PFSK-1 (cell line): ENCODE measurements around the gene ABCC1.

Experiments
- FOXP2 ChIP-seq: optimal IDR thresholded peaks from 2 replicates; pipeline ENCODE3; 2011; ENCODE audit warnings: borderline replicate concordance, control low read depth, inconsistent platforms; ENCODE audit not compliant: insufficient read depth; ENCODE audit errors: extremely low read length, extremely low read depth
- POLR2AphosphoS5 ChIP-seq: IDR thresholded peaks from 2 replicates; pipeline ENCODE4 v1.6.1; 2012; ENCODE audit warnings: low read depth, mild to moderate bottlenecking, control low read depth, low read length, moderate library complexity
- REST ChIP-seq, 2 experiments: IDR thresholded peaks; 2 replicates each; pipeline versions ENCODE4 v1.6.1 to v1.8.0; 2011 to 2012; ENCODE audit warnings: low read depth in 2 of 2, low read length in 2 of 2, control low read depth in 1 of 2, inconsistent platforms in 1 of 2, mild to moderate bottlenecking in 1 of 2, moderate library complexity in 1 of 2; ENCODE audit not compliant: insufficient read depth in 1 of 2
- SIN3A ChIP-seq: IDR thresholded peaks from 2 replicates; pipeline ENCODE4 v1.6.1; 2012; ENCODE audit warnings: mild to moderate bottlenecking, low read length, moderate library complexity, borderline replicate concordance; ENCODE audit not compliant: insufficient read depth
- TAF1 ChIP-seq: IDR thresholded peaks from 2 replicates; pipeline ENCODE4 v1.6.1; 2012; ENCODE audit warnings: low read length, control low read depth, borderline replicate concordance; ENCODE audit not compliant: insufficient read depth

The ABCC1 gene

GRCh38 chr16:16010194-16010593 lies 60.8 kb downstream of the ABCC1 start:
- TF ChIP-seq TAF1 (no peak), FOXP2 (no peak), POLR2AphosphoS5 (no peak), REST (IDR thresholded peaks at IDR 0.05; ENCODE audit: insufficient read depth in 1 of 2, low read depth in 2 of 2, low read length in 2 of 2) (no peak), SIN3A (no peak)

DNA sequence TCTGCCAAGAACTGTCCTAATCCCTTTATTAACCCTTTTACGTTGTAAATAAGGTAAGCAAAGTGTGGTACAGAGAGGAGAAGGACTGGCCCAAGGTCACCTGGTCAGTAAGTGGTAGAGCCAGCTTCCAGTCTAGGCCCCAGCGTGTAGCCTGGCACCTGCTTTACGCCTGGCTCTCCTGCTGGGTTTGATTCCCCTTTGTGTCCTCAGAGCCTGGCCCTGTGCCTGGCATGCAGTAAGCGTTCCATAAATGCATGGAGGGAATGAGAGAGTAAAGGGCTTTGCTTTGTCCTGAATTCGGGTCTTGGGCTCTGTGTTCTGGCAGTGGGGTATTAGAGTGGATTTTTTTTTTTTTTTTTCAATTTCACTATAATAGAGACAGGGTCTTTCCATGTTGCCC lies 62.7 kb downstream of the ABCC1 start:
- no peak for TF ChIP-seq POLR2AphosphoS5
- TF ChIP-seq FOXP2: no peak
- TF ChIP-seq TAF1: no peak
- no peak for TF ChIP-seq SIN3A
- no peak for TF ChIP-seq REST (IDR thresholded peaks at IDR 0.05; ENCODE audit: insufficient read depth in 1 of 2, low read depth in 2 of 2, low read length in 2 of 2)

GRCh38 chr16:16013812-16014211 lies 64.4 kb downstream of the ABCC1 start:
- TF ChIP-seq POLR2AphosphoS5: no peak
- TF ChIP-seq TAF1: no peak
- TF ChIP-seq REST (IDR thresholded peaks at IDR 0.05; ENCODE audit: insufficient read depth in 1 of 2, low read depth in 2 of 2, low read length in 2 of 2): no peak
- no peak for TF ChIP-seq SIN3A
- TF ChIP-seq FOXP2: no peak

GRCh38 chr16:16014329-16015224 lies 65.2 kb downstream of the ABCC1 start:
- TF ChIP-seq SIN3A (no peak), FOXP2 (no peak), TAF1 (no peak), POLR2AphosphoS5 (no peak), REST (IDR thresholded peaks at IDR 0.05; ENCODE audit: insufficient read depth in 1 of 2, low read depth in 2 of 2, low read length in 2 of 2) (no peak)

DNA sequence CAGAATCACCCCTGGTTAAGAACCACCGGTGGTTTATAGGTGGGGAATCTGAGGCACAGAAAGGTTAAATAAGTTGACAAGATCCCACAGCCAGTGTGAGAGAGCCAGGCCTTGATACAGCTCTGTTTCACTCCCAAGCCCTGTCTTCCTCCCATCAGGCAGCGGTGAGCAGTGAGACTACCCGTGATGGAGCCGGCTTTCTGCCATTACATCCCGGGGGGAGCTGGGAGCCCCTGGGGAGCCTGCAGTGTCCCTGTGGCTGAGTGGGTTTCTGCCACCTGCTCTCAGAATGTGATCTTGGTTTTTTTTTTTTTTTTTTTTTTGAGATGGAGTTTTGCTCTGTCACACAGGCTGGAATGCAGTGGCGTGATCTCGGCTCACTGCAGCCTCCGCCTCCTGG lies 66.4 kb downstream of the ABCC1 start:
- TF ChIP-seq SIN3A (no peak), REST (IDR thresholded peaks at IDR 0.05; ENCODE audit: insufficient read depth in 1 of 2, low read depth in 2 of 2, low read length in 2 of 2) (no peak), TAF1 (no peak), POLR2AphosphoS5 (no peak), FOXP2 (no peak)
